ENCODE results near the gene FAM171A2.

FAM171A2 gene

GRCh38 chr17:44335564-44335963, 28.1 kb downstream of the FAM171A2 start:
- Histone ChIP-seq H3K9me2 (replicated peaks; ENCODE audit: control insufficient read depth, low read length) (no peaks in the 10 kb centered on the region), H3K9me3 (ENCODE audit: control insufficient read depth, insufficient read depth, low read length) (no peaks in the 10 kb centered on the region), H3K4me3 (ENCODE audit: low read length) (peak overlapping the region; percentile 20; the same call in 1 of the 2 replicates), H3K27ac (ENCODE audit: low read depth, low read length) (no peak overlapping the region), H3K4me2 (ENCODE audit: low read length) (peak overlapping the region; percentile 52), H3K79me2 (ENCODE audit: control insufficient read depth, low read length) (no peaks in the 10 kb centered on the region), H3F3A (ENCODE audit: control insufficient read depth, insufficient read depth) (peaks cover 4% of the 10 kb centered on the region), H3K27me3 (ENCODE audit: control insufficient read depth, low read length) (no peaks in the 10 kb centered on the region), H3K4me1 (ENCODE audit: control insufficient read depth, low read length) (peaks cover 43% of the 10 kb centered on the region), H3K36me3 (ENCODE audit: control insufficient read depth, low read length) (no peaks in the 10 kb centered on the region), H4K20me1 (ENCODE audit: control insufficient read depth, insufficient read depth, low read depth, low read length) (no peaks in the 10 kb centered on the region)
- no peak for TF ChIP-seq CTCF (IDR thresholded peaks at IDR 0.05; ENCODE audit: low read depth, low read length, poor library complexity, severe bottlenecking)
- TF ChIP-seq EZH2phosphoT487 (IDR thresholded peaks at IDR 0.05; ENCODE audit: borderline replicate concordance, low read length) = no peak

GRCh38 chr17:44334727-44335126, 28.9 kb downstream of the FAM171A2 start:
- no peak for TF ChIP-seq EZH2phosphoT487 (IDR thresholded peaks at IDR 0.05; ENCODE audit: borderline replicate concordance, low read length)
- TF ChIP-seq CTCF (IDR thresholded peaks at IDR 0.05; ENCODE audit: low read depth, low read length, poor library complexity, severe bottlenecking) = no peak
- Histone ChIP-seq H3K9me3 (ENCODE audit: control insufficient read depth, insufficient read depth, low read length) (no peaks in the 10 kb centered on the region), H3F3A (ENCODE audit: control insufficient read depth, insufficient read depth) (peaks cover 4% of the 10 kb centered on the region), H3K27me3 (ENCODE audit: control insufficient read depth, low read length) (no peaks in the 10 kb centered on the region), H3K36me3 (ENCODE audit: control insufficient read depth, low read length) (no peaks in the 10 kb centered on the region), H3K79me2 (ENCODE audit: control insufficient read depth, low read length) (no peaks in the 10 kb centered on the region), H3K27ac (ENCODE audit: low read depth, low read length) (0 out of 2 replicates have a peak overlapping the region, but pooled peaks have one; percentile 18), H3K9me2 (replicated peaks; ENCODE audit: control insufficient read depth, low read length) (no peaks in the 10 kb centered on the region), H4K20me1 (ENCODE audit: control insufficient read depth, insufficient read depth, low read depth, low read length) (no peaks in the 10 kb centered on the region), H3K4me1 (ENCODE audit: control insufficient read depth, low read length) (peaks cover 45% of the 10 kb centered on the region), H3K4me2 (ENCODE audit: low read length) (peak overlapping the region; percentile 52), H3K4me3 (ENCODE audit: low read length) (0 out of 2 replicates have a peak overlapping the region, but pooled peaks have one; percentile 9)

GRCh38 chr17:44334315-44334714, 29.3 kb downstream of the FAM171A2 start:
- no peak overlapping the region for H3K4me2 ChIP-seq (ENCODE audit: low read length)
- 0 out of 2 replicates have a peak overlapping the region, but pooled peaks have one; percentile 18 for H3K27ac ChIP-seq (ENCODE audit: low read depth, low read length)
- TF ChIP-seq CTCF (IDR thresholded peaks at IDR 0.05; ENCODE audit: low read depth, low read length, poor library complexity, severe bottlenecking) = no peak
- no peak for TF ChIP-seq EZH2phosphoT487 (IDR thresholded peaks at IDR 0.05; ENCODE audit: borderline replicate concordance, low read length)
- H3K27me3 ChIP-seq (ENCODE audit: control insufficient read depth, low read length) = no peaks in the 10 kb centered on the region
- no peaks in the 10 kb centered on the region for H4K20me1 ChIP-seq (ENCODE audit: control insufficient read depth, insufficient read depth, low read depth, low read length)
- H3K9me2 ChIP-seq (replicated peaks; ENCODE audit: control insufficient read depth, low read length) = no peaks in the 10 kb centered on the region
- no peaks in the 10 kb centered on the region for H3K9me3 ChIP-seq (ENCODE audit: control insufficient read depth, insufficient read depth, low read length)
- no peak overlapping the region for H3K4me3 ChIP-seq (ENCODE audit: low read length)
- H3K36me3 ChIP-seq (ENCODE audit: control insufficient read depth, low read length) = no peaks in the 10 kb centered on the region
- H3F3A ChIP-seq (ENCODE audit: control insufficient read depth, insufficient read depth) = peaks cover 4% of the 10 kb centered on the region
- no peaks in the 10 kb centered on the region for H3K79me2 ChIP-seq (ENCODE audit: control insufficient read depth, low read length)
- H3K4me1 ChIP-seq (ENCODE audit: control insufficient read depth, low read length) = peaks cover 47% of the 10 kb centered on the region
